Pons (tissue), 1 donor: ENCODE results near the gene TSHZ2.

Source experiments
- DNase-seq: peaks from one replicate; pipeline ENCODE4 v3.0.0-alpha.2; 2016; ENCODE audit warnings: low spot score

TSHZ2 gene

DNA sequence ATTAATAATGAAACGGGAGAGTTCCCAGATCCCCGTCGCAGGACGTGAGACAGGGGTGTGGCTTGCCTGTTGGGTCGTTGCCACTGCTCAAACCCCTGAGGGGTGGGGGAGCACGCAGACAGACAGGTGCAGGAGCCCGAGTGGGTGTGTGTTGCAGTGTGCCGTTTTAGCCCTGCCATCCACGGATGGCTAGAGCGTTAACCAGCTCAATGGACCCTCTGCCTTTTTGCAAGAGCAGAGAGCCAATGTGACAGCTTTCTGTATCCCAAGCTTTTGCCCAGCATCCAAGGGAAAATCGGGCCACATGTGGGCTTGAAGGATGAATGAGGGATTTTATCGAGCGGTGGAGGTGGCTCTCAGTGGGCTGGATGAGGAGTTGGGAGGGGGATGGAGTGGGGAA, 237.9 kb downstream of the TSHZ2 start:
- DNase-seq: no peak

DNA sequence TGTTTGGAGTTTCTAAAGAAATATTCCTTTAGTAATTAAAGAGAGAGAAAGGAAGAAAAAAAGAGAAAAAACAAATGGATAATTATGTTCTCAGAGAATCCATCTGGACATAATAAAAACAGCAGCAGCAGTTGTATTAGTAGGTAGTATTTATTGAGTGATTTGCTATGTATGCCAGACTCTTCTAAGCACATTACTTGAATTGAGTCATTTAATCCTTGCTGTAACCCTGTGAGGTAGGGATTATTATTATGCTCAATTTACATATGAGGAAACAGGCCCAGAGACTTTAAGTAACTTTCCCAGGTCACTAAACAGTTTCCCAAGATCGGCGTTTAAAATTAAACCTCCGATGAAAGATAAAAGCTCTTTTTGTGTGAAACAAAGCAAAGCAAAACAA, 238.8 kb downstream of the TSHZ2 start:
- no peak for DNase-seq

DNA sequence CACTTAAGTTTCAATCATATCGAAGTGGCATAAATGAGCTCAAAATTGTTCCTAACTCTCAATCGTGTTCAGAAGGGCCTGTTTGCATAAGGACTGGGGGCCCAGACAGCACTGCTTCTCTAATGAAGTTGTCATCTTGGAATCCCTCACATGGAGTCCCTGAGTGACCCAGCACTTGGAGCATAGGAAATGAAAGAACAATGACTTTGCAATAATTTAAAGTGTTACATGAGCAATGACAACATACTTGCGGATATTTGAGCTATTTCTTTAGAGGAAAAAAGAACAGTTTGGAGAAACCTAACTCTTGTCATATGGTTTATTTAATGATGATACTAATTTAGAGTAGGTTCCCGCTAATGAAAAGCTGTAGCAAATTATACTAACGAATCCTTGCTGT, 239.9 kb downstream of the TSHZ2 start:
- no peak for DNase-seq

DNA sequence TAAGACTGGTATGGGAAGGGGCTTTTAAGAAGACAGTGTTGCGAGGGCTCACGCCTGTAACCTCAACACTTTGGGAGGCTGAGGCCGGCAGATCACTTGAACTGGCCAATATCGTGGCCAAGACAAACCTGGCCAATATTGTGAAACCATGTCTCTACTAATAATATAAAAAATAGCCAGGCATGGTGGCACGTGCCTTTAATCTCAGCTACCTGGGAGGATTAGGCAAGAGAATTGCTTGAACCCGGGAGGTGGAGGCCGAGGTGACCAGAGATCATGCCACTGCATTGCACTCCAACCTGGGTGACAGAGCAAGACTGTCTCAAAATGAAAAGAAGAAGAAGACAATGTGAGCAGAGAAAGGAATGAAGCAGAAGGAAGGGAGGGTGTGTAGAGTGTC, 242.2 kb downstream of the TSHZ2 start:
- no peak for DNase-seq

DNA sequence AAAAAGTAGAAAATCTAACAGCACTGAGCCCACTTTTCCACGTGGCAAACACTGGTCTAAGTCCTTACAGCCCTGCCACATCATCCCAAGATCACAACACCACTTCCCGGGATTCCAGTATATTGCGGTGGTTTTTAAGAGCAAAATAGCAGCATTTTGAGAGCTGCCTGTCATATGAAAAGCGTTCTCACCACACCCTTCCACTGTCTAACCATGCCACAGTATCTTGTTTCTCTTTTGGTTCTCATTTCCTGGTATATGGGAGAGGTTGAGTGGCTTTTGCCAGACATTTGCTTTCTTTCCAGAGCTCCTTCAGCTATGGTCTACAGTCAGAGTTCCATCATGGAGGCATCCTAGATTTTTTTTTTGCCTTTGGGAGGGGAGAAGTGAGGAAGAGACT, 243.0 kb downstream of the TSHZ2 start:
- DNase-seq: no peak

DNA sequence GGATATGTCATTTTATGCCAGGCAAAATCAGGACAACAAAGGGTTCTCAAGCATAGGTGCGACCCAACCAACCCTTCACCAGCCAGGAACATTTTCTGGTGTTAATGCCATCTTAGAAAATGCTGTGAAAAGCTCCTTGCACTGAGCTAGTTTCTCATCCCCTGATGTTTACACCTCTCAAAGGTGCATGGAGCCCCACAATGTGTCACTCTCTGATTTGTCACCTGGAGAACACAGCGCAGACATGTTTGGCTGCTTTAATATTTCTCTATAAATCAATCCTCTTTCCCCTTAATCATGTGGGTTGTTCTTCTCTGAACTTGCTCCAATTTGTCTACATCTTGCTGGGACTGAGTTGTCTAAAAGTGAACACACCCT, 244.3 kb downstream of the TSHZ2 start:
- no peak for DNase-seq

DNA sequence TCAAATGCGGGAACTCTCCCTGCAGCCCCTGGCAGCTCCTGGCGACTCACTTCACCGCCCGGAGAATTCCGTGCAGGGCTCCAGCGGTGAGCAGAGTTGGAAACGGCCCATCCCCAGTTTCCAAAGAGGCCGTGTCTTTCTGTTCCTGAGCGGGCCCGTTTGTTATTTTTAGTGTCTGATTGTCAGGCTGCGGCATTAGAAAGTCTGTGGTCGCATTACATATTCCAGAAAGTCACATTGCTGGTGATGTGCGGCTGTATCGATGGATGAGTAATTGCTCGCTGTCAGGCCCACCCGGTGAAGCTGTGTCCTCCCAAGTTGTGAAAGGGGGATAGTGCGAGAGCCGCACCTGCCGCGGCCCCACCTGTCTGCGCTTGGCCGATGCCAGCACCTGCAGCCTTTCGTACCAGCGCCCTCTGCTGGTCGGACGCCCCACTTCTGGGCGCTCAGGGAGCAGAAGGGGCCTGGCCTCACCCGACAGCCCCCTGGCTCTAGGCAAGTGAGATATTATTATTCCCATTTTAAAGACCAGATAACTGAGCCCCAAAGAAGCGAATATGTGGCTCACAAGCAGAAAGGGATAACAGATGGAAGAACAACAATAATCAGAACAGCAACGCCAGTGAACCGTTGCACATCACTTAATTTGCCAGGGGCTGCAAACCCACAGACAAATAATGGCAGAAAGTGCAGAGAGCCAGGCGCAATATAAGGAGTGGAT, 244.9 kb downstream of the TSHZ2 start:
- peak; percentile 6 for DNase-seq

DNA sequence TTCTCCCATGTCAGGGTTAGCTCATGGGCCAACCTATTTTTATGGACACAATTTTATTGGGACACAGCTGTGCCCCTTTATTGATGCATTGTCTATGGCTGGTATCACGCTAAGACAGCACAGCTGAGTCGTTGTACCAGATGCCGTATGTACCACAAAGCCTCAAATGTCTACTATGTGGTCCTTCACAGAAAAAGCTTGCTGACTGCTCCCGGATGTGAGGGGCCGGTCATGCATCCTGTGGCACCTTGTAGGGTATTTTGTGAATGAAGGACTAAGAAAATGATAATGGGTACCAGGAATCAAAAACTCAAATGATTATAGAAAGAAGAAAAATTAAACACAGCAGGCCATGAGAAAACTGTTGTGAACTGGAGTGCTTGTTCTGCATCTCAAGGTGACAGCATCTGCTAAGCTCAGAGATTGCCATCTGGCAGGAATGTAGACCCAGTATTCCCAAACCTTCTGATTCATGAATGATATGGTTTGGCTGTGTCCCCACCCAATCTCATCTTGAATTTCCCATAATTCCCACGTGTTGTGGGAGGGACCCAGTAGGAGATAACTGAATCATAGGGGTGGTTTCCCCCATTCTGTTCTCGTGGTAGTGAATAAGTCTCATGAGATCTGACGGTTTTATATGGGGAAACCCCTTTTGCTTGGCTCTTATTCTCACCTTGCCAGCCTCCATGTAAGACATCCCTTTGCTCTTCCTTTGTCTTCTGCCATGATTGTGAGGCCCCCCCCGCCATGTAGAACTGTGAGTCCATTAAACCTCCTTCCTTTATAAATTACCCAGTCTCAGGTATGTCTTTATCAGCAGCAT, 248.5 kb downstream of the TSHZ2 start:
- DNase-seq: no peak

DNA sequence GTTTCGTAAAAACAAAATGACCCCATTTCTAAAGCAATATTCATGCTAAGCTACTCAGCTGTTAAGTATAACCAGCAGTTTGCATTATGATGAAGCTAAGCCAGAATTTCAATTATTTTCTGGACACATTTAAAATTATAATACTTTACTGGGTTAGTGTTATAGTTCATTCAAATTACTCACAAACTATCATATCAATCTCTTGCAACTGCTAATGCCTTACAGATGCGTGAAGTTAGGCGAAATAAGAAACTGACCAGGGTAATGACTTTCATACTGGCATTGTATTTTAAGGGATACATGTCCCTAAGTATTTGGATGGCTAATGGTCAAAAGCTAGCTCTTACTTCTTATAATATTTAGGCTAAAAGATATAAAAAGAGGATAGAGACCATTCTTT, 249.6 kb downstream of the TSHZ2 start:
- no peak for DNase-seq

DNA sequence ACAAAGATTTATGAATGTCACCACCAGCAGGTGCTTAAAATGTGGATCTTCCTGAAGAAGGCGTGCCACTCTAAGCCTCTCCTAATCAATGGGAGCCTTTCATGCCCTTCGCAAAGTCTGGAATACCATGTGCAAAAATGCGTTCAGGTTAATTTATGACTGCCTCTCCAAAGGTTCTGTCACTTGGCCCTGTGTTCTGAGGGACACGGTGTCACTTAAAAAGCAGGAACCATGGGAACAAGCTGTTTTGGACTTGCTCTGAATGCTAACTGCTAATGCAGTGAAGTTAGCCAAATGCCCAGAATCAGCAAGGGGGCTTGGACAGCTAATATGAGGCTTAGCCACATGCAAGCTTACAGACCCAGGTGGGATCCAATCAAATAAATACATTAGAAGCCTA, 250.3 kb downstream of the TSHZ2 start:
- DNase-seq: no peak

DNA sequence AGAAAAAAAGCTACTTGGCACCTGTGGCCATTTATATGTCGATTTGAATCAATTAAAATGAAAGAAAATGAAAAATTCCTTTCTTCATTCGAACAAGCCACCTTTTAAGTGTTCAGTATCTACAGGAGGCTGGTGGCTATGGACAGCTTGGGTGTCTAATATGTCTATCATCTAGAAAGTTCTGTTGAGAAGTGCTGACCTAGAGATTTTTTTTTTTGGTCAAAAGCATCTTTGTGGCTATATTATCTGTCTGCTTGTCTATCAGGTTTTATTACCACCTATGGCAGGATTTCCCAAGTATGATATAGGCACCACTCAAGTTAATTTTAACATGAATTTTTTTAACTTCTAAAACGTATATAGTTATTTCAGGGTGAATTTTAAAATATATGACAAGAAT, 250.8 kb downstream of the TSHZ2 start:
- no peak for DNase-seq

DNA sequence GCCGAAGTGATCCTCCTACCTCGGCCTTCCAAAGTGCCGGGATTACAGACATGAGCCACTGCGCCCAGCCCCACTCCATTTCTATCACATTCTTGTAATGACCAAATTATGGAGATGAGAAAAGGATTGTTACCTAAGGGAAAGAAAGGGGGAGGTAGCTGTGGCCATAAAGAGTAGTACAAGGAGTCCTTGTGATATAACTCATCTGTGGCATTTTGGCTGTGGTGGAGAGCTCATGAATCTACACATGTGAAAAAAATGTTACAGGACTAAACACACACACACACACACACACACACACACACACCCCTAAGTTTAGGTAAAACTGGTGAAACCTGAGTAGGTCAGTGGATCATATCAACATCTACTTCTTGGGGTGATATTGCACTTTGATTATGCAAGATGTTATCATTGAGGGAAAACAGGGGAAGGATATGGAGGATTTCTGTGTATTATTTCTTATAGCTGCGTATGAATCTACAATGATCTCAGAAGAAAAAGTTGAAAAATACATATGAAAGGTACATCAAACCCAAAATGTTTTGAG, 251.5 kb downstream of the TSHZ2 start:
- DNase-seq: no peak

DNA sequence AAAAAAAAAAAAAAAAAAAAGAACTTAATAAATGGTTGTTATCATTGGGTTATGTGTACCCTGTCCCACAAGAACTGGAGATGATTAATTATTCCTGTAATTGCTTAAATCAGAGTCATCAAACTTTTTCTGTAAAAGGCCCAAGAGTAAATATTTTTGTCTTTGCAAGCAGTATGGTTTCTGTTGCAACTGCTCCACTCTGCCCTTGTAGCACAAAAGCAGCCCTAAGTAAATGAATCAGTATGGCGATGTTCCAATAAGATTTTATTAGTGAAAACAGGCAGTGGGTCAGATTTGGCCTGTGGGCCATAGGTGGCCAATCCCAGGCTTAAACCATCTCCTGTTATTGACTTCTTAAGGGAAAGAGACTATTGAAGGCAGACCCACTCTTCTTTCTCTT, 252.7 kb downstream of the TSHZ2 start:
- DNase-seq: no peak

DNA sequence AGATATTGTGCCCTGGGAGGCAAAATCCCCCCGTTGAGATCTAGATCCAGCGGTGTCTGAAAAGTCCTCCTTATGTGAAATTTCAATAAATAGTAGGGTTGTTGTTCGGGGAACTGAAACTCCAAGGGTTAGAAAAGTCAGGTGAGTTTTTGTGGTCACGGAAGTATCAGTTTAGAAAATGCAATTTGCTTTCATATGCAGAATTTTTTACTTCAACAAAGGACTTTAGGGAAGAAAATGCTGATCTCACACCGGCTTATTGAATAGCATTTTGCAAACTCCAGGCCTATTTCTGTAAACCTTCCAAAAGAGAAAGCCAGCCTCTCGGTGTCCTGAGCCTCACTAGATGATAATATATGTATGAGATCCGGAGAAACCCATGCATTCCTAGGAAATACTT, 254.7 kb downstream of the TSHZ2 start:
- no peak for DNase-seq

DNA sequence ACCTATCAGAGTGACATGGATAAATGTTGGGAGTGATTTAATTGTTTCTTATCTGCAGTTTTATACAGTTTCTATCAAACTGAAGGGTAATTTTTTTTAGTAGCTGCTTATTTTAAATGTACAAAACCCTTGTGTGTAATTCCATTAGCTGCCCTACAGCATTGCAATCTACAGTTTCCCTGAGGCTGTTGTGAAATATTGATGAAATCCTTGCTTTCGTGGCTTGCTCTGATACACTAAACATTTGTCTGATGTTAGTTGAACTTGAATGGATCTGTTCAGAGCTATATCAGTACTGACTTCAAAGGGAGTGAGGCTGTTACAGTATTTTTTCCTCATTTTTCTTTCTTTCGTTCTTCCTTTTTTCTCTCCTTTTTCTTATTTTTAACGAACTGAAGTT, 255.4 kb downstream of the TSHZ2 start:
- DNase-seq: no peak

DNA sequence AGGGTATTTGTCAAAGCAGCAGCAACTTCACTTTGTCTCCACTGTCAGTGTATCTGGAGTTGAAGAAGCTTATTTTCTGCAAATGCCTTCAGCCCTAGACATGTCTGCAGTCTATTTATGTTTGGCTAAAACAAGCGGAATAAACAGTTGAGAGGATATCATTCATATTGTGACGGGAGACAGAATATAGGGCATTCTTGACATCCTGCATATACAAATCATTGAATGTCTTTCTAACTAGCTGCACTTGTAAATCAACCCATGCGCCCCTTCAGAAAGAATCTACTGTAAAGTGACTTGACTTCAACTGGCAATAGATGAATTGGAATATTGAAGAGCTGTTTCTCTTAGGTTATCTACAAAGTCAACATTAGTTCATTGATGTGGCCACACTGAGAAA, 258.9 kb downstream of the TSHZ2 start:
- no peak for DNase-seq

DNA sequence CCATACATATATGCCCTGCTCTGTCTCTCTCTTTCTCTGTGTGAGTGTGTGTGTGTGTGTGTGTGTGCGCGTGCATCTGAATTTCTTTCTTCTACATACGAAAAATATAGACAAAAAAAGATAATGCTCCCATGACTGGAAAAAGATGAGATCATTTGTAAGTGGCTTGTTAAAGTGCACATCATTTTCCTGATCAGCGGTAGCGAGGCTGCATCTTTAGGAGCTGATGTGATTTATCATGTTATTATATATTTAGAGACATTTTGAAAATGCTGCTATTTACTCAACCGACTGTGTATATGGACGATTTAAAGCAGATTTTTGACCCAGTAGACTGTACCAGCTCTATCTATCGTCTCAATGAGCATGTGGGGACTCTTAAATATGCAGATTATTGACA, 265.3 kb downstream of the TSHZ2 start:
- no peak for DNase-seq

DNA sequence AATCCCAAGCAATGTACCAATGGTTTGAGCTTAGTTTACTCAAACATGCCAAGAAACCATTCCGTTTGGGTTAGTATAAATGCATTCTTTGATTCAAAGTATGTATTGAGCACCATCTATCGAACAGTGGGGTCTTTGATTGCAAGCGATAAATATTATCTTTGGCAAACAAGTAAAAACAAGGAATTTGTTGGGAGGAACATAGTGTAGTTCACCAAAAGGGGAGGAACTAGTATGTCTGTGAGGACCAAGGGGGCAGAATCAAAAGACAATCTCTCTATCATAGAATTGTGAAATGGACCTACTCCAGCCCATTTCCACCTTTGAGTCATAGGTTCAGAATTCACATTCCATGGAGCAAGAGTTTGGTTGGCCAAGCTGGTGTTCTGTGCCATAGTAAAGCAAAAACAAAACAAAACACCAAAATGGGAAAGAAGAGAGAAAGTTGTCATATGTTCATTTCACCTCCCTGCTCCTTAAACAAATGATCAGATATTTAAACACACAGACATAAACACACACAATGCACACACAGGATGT, 266.0 kb downstream of the TSHZ2 start:
- DNase-seq: no peak

DNA sequence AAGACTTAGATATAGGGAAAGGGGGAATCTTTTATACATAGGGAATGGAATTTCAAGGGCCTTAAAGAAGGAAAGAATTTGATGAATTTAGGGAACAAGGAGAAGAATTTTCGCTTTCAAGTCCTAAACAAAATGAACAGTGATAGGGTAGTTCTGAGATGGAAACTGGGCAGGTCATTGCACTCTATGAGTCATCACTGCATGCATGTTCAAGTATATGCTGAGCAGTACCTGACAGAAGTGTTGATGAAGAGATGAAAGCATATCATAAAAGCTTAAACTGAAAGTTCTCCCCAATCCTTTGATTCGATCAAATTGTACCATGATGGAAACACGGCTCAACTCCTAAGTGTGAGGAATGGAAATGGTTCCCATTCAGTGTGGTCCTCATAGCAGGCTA, 271.0 kb downstream of the TSHZ2 start:
- DNase-seq: no peak

DNA sequence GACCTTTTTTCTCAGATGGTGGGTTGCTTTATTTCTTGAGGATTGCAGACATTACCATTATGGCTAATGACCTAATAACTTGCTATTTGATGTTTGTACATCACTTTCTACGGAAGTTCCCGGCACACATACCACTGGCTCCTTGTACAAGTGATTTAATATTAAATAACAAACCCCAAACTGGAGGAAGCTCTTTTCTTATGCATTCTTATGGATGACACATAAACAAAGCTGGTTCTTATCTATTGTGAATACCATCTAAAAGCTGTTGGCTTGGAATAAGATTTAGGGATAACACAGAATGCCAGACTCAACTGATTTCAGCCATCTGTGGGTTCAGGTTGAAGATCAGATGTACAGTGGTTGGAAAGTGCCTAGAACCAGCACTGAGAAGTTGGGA, 272.6 kb downstream of the TSHZ2 start:
- DNase-seq: no peak

DNA sequence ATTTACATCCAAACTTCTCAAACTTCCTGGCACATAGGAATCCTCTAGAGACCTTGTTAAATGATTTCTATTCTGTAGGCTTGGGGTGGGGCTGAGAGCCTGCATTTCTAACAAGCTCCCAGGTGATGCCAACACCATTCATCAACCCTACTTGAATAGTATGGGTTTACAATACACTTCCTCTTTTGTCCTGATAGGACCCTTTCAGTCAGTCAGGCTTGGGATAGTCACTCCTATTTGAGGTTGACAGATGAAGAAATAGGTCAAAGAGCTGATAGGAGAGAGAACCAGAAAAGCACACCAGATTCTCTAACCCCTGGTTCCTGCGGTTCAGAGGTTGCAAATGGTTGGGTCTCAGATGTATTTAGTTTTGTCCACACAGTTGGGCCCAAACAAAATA, 273.4 kb downstream of the TSHZ2 start:
- no peak for DNase-seq

DNA sequence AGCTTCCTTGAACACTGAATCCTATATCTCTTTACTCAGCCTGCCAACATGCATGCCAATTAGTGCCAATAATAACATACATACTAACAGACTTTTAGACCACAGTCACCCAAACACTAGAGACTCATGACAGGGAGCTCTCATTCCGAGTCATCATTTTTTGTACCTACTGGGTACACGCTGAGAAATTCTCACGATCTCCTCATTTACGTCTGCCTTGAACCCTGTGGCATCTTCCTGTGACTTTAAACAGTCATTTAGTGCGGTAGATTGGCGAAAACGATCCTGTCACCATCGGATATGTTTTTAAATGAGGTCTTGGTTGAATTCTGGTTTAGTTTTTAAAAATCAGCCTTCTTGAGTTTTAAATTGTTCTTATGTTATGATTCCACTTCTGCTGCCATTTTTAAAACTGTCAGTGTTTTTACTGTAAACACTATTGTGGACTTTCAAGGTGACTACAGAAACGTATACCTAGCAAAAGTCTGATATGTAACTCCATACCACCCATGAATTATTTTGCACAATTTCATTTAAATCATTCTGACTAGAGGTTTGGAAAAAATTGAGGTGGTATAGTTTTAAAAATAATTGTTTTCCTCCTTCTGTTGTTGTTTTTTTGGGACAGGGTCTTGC, 275.4 kb downstream of the TSHZ2 start:
- no peak for DNase-seq

DNA sequence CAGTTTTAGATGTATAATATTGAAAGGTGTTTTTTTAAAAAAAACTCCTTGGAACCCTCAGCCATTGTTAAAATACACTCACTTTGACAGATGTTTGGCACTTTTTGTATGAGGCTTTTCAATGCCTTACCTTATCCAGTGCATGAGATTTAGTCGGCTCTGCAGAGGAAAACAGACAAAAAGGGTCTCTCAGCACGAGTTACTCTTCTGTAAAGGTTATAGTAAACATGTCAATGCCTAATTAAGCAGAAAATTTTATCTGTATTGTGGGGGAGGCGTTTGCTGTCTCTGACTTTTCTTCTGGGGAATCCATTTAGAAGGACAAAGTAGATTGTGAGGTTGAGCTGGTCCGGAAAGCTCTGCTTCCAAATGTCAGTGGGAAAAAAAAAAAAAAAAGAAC, 278.3 kb downstream of the TSHZ2 start:
- no peak for DNase-seq
